ENCODE results near the gene HPS1.

DNA sequence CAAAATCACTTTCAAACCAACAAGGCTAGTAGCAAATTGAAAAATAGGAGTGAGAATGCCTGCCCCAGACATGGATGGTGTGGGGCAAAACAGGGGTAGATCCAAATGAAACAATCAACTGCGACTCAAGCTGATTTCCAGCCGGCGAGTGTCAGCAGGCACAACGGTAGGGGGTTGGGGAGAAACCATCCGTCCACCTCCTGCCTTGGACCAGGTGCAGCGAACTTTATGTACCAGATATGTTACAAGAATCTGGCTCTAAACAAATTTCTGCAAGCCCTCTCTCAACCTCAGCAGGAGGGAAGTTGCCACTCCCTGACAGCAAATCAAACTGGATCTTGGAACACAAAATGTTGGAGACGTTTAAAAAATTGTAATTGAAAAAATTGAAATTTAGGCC is 76.9 kb downstream of the HPS1 start:
- TF ChIP-seq, protein P1, sequence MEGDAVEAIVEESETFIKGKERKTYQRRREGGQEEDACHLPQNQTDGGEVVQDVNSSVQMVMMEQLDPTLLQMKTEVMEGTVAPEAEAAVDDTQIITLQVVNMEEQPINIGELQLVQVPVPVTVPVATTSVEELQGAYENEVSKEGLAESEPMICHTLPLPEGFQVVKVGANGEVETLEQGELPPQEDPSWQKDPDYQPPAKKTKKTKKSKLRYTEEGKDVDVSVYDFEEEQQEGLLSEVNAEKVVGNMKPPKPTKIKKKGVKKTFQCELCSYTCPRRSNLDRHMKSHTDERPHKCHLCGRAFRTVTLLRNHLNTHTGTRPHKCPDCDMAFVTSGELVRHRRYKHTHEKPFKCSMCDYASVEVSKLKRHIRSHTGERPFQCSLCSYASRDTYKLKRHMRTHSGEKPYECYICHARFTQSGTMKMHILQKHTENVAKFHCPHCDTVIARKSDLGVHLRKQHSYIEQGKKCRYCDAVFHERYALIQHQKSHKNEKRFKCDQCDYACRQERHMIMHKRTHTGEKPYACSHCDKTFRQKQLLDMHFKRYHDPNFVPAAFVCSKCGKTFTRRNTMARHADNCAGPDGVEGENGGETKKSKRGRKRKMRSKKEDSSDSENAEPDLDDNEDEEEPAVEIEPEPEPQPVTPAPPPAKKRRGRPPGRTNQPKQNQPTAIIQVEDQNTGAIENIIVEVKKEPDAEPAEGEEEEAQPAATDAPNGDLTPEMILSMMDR (conservative IDR thresholded peaks at IDR 0.05; ENCODE audit: low read depth in 2 of 2) = no peak
- no peak for TF ChIP-seq STAT1 (IDR thresholded peaks at IDR 0.05; ENCODE audit: unreplicated experiment)
- no peak for TF ChIP-seq ZNF331 (CRISPR knock-in tag; IDR thresholded peaks at IDR 0.05; ENCODE audit: low read depth)
- TF ChIP-seq ETS1 (IDR thresholded peaks at IDR 0.05) = no peak
- no peak for TF ChIP-seq REST (IDR thresholded peaks at IDR 0.05; ENCODE audit: unreplicated experiment)
- no peak for TF ChIP-seq EZH2phosphoT487 (IDR thresholded peaks at IDR 0.05; ENCODE audit: unreplicated experiment)
